Esophagus (tissue), 2 donors: ENCODE measurements around the gene WSCD1. TPM values are rescaled to one million over a fixed set of nuclear protein-coding genes. Genes with fewer than 3 reads are reported as not detected.

Experiments
- H3K27ac ChIP-seq, 2 donors: one replicate each; pipeline ENCODE4 v1.5.1; 2013; ENCODE audit warnings: low read depth in 2 of 2, mild to moderate bottlenecking in 2 of 2, inconsistent platforms in 1 of 2, low read length in 1 of 2, moderate library complexity in 1 of 2
- H3K27me3 ChIP-seq, 2 donors: one replicate each; pipeline ENCODE4 v1.6.1; 2013; ENCODE audit warnings: low read length in 2 of 2, control low read depth in 1 of 2, mild to moderate bottlenecking in 1 of 2; ENCODE audit not compliant: insufficient read depth in 2 of 2, control insufficient read depth in 1 of 2
- H3K36me3 ChIP-seq, 2 donors: one replicate each; pipeline ENCODE4 v1.6.1; 2013; ENCODE audit warnings: low read length in 1 of 2; ENCODE audit not compliant: control insufficient read depth in 2 of 2, insufficient read depth in 2 of 2
- H3K4me1 ChIP-seq, 2 donors: one replicate each; pipeline ENCODE4 v1.6.1; 2013; ENCODE audit warnings: low read length in 1 of 2; ENCODE audit not compliant: control insufficient read depth in 2 of 2, insufficient read depth in 2 of 2
- H3K4me3 ChIP-seq, 2 donors: one replicate each; pipeline ENCODE4 v1.5.1; 2013; ENCODE audit warnings: low read length in 2 of 2, mild to moderate bottlenecking in 2 of 2, low read depth in 1 of 2, moderate library complexity in 1 of 2
- H3K9me3 ChIP-seq, 2 donors: one replicate each; pipeline ENCODE4 v1.6.1; 2013; ENCODE audit warnings: mild to moderate bottlenecking in 2 of 2, low read depth in 1 of 2, low read length in 1 of 2, moderate library complexity in 1 of 2; ENCODE audit not compliant: control insufficient read depth in 2 of 2, insufficient read depth in 1 of 2
- WGBS, 2 donors: extraction: QIAGEN DNeasy Blood & Tissue Kit; methylation state at CpG; one replicate each; pipeline ENCODE4 v1.1.7; 2013; 5-methylcytosine and 5-hydroxymethylcytosine counted together
- polyA plus RNA-seq, 2 donors: library from polyadenylated mRNA; stranded (reverse); fragments of 200-250 nt; gene quantifications; one replicate each; pipeline ENCODE4 v1.2.3, GENCODE V29; 2013
- donor health status: healthy with polysubstance abuse.
- donor health status: Bipolar disorder and iron deficiency.

Gene WSCD1
- polyA plus RNA-seq, 2 donors, result 0.16 to 0.45 TPM

DNA sequence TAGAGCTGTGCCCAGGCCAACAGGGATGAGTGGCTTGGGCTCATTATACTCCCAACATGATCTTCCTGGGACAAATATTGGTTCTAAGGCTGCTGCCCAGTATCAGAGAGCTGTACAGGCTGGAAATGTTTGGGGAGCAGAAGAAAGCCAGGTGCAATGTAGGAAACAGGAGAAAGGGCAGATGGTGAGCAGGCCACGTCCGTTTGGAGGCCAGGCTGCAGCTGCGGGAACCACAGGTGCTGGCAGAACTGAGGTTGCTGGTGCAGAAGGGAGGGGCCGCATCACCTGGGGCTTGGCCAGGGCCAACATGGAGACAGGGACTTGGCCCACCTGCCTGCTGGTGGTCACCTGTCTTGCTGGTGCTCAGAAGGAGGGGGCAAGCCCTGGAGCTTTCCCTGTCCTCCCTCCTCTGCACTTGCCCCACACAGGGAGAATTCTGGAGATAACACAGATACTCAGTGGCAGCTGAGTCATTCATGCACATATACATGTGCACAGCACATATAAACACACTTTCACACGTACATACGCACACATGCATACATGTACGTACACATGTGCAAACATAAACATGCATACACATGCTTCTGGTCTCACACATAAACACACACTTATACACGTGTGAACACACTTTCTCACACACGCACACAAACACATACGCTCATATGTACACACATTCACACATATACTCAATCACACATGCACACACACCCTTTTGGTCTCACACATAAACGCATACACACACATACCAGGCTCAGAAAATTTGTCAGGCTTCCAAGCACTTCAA is 67.7 kb downstream of the WSCD1 start:
- H3K36me3 ChIP-seq, result no peaks in the 10 kb centered on the region
- no peak overlapping the region for H3K4me3 ChIP-seq
- no peaks in the 10 kb centered on the region for H3K9me3 ChIP-seq
- H3K4me1 ChIP-seq, result no peaks in the 10 kb centered on the region
- H3K27ac ChIP-seq, result no peak overlapping the region
- no peaks in the 10 kb centered on the region for H3K27me3 ChIP-seq
- WGBS, 2 donors, result 68 to 73% methylated on average over 11 of the region's 11 CpGs

GRCh38 chr17:6138761-6139446 is 68.7 kb downstream of the WSCD1 start:
- H3K9me3 ChIP-seq, result no peaks in the 10 kb centered on the region
- H3K36me3 ChIP-seq, result no peaks in the 10 kb centered on the region
- H3K27me3 ChIP-seq, result no peaks in the 10 kb centered on the region
- no peak overlapping the region for H3K4me3 ChIP-seq
- H3K4me1 ChIP-seq, result no peaks in the 10 kb centered on the region
- H3K27ac ChIP-seq, result no peak overlapping the region
- 57 to 59% methylated on average over 3 of the region's 3 CpGs for WGBS, 2 donors

DNA sequence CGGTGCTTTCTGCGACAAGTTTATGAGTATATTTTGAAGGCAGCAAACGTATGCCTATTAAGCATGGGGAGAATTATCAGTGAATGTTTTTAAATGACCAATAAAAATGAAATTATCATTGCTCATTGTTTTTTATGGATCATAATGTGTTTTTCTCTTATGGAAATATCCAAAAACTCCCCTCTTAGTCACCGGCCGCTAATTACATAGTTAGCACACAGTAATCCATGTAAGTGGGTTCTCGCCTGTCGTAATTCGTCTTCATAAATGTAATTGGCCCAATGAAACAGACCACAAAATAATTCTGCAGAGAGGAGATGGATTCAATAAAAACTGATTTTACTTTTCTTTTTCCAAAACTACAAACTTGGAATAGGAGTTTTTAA is 69.3 kb downstream of the WSCD1 start:
- H3K9me3 ChIP-seq, result no peaks in the 10 kb centered on the region
- no peak overlapping the region for H3K27ac ChIP-seq
- no peaks in the 10 kb centered on the region for H3K4me1 ChIP-seq
- H3K27me3 ChIP-seq, result no peaks in the 10 kb centered on the region
- 80 to 85% methylated on average over 8 of the region's 8 CpGs for WGBS, 2 donors
- no peak overlapping the region for H3K4me3 ChIP-seq
- H3K36me3 ChIP-seq, result no peaks in the 10 kb centered on the region

GRCh38 chr17:6140188-6140587 is 70.0 kb downstream of the WSCD1 start:
- Histone ChIP-seq H3K27me3 (no peaks in the 10 kb centered on the region), H3K4me1 (no peaks in the 10 kb centered on the region), H3K9me3 (no peaks in the 10 kb centered on the region), H3K4me3 (no peak overlapping the region), H3K36me3 (no peaks in the 10 kb centered on the region), H3K27ac (no peak overlapping the region)
- WGBS, 2 donors, result 62 to 71% methylated on average over 2 of the region's 2 CpGs

DNA sequence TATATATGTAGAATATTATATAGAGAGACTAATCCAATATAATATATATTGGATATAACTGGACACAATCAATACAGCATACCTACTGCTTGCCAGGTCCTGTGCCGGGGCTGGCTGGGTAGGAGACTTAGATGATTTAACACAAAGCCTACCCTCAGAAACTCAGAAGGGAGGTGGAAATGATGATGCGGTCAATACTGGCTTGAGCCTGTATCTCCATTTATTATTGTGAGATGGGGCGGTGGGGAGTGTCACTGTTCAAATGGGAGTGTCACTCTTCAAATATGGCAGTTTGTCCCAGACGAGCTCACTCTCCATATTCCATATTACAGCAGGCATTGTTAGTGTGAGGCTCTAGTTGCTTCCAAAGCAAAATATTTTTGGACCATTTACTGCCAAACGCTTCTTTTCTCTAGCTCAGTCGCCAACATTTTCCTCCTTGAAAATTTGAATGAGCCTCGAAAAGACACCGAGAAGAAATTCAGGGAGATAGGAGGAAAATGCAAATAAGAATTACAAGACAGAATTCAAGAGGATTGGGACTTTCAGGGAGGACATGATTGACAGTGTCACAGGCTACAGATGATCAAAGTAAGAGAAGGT is 70.7 kb downstream of the WSCD1 start:
- H3K9me3 ChIP-seq, result no peaks in the 10 kb centered on the region
- no peaks in the 10 kb centered on the region for H3K4me1 ChIP-seq
- 82 to 83% methylated on average over 8 of the region's 8 CpGs for WGBS, 2 donors
- H3K36me3 ChIP-seq, result no peaks in the 10 kb centered on the region
- no peaks in the 10 kb centered on the region for H3K27me3 ChIP-seq
- H3K27ac ChIP-seq, result no peak overlapping the region
- H3K4me3 ChIP-seq, result no peak overlapping the region

DNA sequence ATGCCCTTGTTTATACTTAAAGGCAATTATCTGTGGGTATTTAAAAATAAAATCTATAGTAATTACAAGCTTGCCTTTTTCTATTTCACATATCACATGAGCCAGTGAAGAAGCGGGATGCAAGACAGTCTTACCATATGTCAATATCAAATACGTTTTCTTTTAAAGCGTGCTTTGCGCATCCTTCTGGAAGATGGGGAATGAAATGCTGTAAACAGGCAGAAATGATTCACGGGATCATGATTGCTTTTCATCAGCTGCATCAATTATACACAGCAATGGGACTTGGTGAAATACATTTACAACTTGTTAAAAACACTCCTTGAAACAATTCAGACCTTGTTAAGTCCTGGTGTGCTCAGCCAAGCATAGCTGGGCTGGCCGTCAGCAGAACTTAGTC is 72.5 kb downstream of the WSCD1 start:
- no peaks in the 10 kb centered on the region for H3K4me1 ChIP-seq
- no peaks in the 10 kb centered on the region for H3K36me3 ChIP-seq
- H3K4me3 ChIP-seq, result no peak overlapping the region
- H3K27me3 ChIP-seq, result no peaks in the 10 kb centered on the region
- H3K27ac ChIP-seq, result no peak overlapping the region
- WGBS, 2 donors, result 80 to 81% methylated on average over 6 of the region's 6 CpGs
- no peaks in the 10 kb centered on the region for H3K9me3 ChIP-seq

DNA sequence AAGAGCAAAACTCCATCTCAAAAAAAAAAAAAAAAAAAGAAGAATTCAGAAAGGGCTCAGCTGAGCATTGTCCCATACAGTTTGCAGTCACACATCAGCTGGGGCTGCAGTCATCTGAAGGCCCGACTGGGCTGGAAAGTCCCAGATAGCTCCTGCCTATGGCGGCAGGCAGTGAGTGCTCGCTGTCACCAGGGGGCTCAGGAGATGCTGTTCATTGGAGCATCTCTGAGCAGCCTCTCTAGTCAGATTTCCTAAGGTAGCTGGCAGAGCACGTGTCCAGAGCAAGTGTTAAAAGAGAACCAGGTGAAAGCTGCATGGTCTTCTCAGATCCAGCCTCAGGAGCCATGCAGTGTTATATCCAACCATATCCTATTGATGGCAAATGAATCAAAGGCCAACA is 75.8 kb downstream of the WSCD1 start:
- no peaks in the 10 kb centered on the region for H3K4me1 ChIP-seq
- 75 to 84% methylated on average over 4 of the region's 4 CpGs for WGBS, 2 donors
- no peak overlapping the region for H3K4me3 ChIP-seq
- H3K27ac ChIP-seq, result no peak overlapping the region
- H3K27me3 ChIP-seq, result no peaks in the 10 kb centered on the region
- H3K9me3 ChIP-seq, result no peaks in the 10 kb centered on the region
- H3K36me3 ChIP-seq, result no peaks in the 10 kb centered on the region

GRCh38 chr17:6147042-6147441 is 76.9 kb downstream of the WSCD1 start:
- Histone ChIP-seq H3K4me3 (no peak overlapping the region), H3K4me1 (no peaks in the 10 kb centered on the region), H3K27ac (no peak overlapping the region), H3K27me3 (no peaks in the 10 kb centered on the region), H3K36me3 (no peaks in the 10 kb centered on the region), H3K9me3 (no peaks in the 10 kb centered on the region)
- WGBS, 2 donors, result 64 to 68% methylated on average over 7 of the region's 7 CpGs

DNA sequence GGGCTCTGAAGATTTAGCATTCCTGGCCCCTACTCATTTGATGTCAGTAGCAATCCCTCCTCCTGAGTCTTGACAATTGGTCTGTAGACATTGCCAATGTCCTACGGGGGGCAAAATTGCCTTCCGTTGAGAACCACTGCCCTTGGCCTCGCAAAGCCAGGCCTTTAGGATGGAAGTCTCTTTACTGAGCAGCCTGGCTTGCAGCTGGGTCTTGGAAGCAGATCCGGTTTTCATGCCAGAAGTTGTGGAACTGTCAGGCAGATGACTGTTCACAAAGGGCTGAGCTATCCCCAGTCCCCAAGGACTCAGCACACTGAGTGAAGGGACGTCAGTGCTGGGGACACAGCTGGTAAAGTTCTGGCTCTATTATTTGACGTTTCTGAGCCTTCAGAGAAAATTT is 83.2 kb downstream of the WSCD1 start:
- Histone ChIP-seq H3K9me3 (no peaks in the 10 kb centered on the region), H3K27ac (no peak overlapping the region), H3K4me3 (no peak overlapping the region), H3K27me3 (no peaks in the 10 kb centered on the region), H3K36me3 (no peaks in the 10 kb centered on the region), H3K4me1 (no peaks in the 10 kb centered on the region)
- WGBS, 2 donors, result 63 to 68% methylated on average over 6 of the region's 6 CpGs
